GM21528 (cell line): ENCODE data around the gene RAB28.
A peak's percentile ranks its signal among the peaks of the same experiment; 100 is the strongest.

Experiments used
- ATAC-seq: cut with Tn5 transposase; IDR thresholded peaks from one replicate; pipeline ENCODE4 v1.9.1; 2021; ENCODE audit warnings: mild to moderate bottlenecking, moderate library complexity; ENCODE audit not compliant: unreplicated experiment, low FRiP score

Gene RAB28

GRCh38 chr4:13511101-13511500, 27.0 kb upstream of the RAB28 start:
- no peak for ATAC-seq

DNA sequence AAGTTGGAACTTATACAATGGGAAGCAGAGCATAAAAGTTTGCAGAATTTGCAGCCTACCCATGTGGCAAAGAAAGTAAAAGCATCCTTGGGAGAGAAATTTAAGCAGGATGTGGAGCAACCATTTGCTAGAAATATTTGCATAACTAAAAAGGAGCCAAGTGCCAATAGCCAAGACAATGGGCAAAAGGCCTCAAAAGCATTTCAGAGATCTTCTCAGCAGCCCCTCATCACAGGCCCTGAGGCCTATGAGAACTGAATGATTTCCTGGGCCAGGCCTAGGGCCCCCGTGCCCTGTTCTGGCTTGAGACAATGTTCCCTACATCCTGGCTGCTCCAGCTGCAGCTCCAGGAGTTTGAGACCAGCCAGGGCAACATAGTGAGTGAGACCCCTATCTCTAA, 25.3 kb upstream of the RAB28 start:
- ATAC-seq: no peak

- ATAC-seq: no peak
These were observed 20.2 kb upstream of the RAB28 start for GRCh38 chr4:13504374-13504773.

GRCh38 chr4:13498469-13498868, 14.3 kb upstream of the RAB28 start:
- ATAC-seq: no peak

- no peak for ATAC-seq
These were observed 12.5 kb upstream of the RAB28 start for GRCh38 chr4:13496605-13497004.

DNA sequence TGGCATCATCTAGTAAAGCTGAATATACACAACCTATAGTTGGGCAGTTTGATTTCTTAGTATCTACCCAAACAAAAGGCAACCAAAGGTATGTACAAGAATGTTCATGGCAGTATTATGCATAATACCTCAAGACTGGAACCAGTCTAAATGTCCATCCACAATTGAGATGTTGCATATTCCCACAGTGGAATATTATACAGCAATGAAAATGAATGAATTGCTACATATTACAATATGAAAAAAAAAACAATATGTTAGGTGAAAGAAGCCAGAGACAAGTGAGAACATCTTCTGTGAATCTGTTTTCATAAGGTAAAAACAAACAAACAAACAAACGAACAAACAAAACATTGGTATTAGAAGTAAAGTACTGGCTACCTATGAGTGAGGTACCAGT, 11.6 kb upstream of the RAB28 start:
- no peak for ATAC-seq

- ATAC-seq: no peak
These were observed 9.7 kb upstream of the RAB28 start for GRCh38 chr4:13493793-13494192.

DNA sequence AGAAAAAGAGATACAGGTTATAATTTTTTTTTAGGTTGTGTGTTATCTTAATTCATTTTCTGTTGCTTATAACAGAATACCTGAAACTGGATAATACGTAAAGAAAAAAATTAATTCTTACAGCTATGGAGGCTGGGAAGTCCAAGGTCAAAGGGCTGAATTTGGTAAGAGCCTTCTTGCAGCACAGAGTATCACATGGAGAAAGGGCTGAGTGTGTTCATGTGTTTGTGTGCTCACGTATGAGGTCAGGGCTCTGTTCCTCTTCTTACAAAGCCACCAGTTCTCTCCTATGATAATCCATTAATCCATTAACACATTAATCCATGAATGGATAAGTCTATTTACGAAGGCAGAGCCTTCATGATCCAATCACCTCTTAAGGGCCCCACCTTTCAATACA, 8.6 kb upstream of the RAB28 start:
- no peak for ATAC-seq

DNA sequence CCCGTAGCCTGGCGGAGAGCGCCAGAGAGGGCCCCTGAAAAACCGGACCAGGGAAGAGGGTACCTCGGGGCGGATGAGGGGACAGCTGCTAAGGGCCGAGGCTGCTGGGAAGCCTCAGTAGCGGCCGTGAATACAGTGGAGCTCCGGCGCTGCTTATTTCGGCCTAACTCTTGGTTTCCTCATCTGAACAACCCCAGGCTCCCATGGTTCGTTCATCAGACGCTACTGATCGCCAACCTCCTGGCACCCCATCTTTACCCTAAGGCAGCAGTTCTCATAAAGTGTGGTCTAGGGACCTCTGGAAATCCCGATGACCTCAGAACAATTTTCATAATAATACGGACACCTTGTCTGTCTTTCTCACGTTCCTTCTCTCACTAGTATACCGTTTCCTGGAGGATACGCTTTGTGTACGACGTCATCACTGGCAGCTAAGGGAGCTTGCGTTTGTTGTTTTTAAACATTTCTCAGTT, 645 bp upstream of the RAB28 start:
- peak; percentile 42 for ATAC-seq

DNA sequence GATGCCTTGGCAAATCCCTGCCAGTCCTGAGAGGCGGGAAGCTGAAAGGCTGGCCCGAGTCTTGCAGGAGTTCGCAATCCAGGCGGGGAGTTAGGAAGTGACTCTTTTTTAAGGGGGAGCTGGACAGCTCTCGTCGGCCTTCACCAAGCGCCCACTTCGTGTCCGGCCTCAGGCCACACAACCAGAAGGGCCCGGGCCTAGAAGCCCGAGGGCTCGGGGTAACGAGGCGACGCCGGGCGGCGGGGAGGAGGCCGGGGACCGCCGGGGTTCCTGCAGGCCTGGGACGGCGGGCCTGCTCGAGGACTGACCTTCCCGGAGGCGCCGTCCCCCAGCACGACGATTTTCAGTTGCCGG, 395 bp downstream of the RAB28 start:
- ATAC-seq: peak; percentile 34

GRCh38 chr4:13483136-13483767, 888 bp downstream of the RAB28 start:
- peak; percentile 3 for ATAC-seq

DNA sequence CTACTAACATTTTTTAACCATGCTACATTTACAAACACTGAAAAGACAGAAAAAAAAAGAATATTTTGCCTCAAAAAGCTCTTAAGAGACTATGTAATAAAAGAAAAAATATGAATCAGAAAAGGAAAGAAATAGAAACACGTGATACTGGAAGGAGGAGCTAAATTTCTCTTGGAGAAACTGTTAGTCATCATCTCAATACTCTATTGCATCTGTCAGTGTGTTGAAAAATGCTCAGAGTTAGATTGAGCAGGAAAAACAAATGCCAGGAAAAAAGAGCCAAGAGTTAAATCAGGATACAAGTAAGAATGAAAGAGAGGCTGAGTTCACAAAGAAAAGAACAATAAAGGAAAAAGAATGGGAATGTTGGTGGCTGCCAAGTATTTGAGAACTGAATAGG, 2.6 kb downstream of the RAB28 start:
- ATAC-seq: no peak

DNA sequence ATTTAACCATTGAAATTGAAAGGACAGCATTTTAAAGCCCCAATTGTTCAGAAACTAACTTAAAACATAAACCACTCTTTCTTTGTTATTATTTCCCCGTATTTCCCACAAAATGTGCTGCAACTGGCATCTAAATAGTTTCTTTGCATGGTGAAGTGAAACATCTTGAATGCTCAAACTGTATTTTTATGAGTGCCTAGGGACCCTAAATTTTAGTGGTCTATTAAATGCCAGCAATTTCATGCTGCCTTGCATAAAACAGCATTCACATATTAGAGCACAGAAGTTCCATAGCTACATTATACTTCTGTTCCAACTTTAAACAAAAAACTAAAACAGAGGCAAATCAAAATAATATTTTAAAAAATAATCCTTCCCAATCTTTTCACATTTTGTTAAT, 5.4 kb downstream of the RAB28 start:
- no peak for ATAC-seq

- no peak for ATAC-seq
These were observed 6.0 kb downstream of the RAB28 start for GRCh38 chr4:13478131-13478530.

DNA sequence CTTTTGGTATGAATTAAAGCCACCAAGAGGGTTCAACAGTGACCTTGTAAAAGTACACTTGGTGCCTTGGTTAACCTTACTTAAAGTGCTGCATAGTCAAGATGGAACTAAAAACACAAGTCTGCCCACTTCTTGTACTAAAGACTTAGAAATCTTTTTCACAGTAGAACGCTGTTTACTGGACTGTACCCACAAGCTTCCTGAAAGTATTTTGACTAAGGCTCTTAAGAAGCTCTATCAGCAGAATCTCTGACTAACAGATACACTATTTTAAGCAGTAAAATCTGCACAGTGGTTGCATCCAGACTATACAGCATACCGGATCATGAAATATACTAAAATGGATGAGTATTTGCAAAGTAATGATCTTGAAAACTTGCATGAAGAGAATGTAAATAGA, 7.2 kb downstream of the RAB28 start:
- no peak for ATAC-seq

DNA sequence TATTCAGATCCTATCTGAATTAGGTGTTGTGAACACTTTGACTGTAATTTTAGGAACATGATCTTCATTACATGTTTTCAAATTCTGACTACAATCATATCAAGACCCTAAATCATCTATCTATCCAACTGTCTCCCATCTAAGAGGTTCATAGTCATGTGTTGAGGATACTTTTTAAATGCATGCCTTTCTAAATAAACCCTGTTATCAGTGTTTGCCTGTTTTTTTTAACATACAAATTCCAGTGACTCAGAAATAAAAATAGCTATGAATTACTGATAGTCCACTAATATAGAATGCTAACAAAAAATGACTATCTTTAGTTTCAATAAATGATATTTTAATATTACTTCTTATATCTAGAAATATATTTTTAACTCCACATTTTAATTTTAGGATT, 8.0 kb downstream of the RAB28 start:
- no peak for ATAC-seq

DNA sequence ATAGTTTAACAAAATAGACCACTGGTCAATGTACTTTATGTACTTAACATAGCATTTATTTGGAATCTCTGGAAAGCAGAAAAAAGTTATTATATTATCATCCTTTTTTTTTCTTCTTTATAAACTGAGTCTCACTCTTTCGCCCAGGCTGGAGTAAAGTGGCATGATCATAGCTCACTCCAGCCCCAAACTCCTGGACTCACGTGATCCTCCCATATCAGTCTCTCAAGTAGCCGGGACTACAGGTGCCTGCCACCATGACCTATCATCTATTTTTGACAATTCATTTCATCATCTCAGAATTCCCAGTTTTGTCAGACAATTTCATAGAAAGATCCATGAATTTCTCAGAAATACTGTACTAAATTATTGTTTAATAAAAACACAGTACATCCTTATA, 12.7 kb downstream of the RAB28 start:
- no peak for ATAC-seq

DNA sequence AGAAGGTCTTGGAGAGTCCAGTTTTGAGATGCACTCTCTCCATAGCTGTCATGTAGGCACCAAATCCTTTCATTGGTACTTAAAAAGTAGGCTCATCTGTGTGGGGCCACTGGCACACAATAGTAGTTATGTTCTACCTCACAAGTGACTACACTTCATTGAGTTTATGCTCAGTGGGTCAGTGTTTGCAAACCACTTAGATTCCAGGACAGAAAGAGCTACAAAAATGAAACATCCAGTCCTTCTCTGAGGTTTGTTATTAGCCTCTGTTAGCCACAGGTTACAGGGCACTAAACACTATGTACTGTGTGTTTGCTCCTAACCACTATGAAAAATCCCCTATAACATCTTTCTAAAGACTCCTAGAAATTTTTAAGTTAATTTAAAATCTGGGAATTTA, 13.8 kb downstream of the RAB28 start:
- ATAC-seq: no peak

DNA sequence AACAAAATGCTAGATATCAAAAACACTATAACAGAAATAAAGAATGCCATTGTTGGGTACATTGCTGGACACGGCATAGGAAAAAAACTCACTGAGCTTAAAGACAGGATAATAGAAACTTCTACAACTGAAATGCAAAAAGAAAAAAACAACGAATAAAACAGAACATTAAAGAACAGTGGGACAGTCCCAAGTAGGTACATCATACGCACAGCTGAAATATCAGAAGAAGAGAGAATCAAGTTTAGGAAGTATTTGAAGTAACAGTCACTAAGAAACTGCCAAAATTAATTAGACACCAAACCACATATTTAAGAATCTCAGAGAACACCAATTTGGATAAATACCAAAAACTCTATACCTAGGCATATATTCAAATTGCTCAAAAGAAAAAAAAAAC, 19.2 kb downstream of the RAB28 start:
- ATAC-seq: no peak

- ATAC-seq: no peak
These were observed 19.6 kb downstream of the RAB28 start for GRCh38 chr4:13464543-13464942.

- no peak for ATAC-seq
These were observed 22.8 kb downstream of the RAB28 start for GRCh38 chr4:13461191-13461905.

DNA sequence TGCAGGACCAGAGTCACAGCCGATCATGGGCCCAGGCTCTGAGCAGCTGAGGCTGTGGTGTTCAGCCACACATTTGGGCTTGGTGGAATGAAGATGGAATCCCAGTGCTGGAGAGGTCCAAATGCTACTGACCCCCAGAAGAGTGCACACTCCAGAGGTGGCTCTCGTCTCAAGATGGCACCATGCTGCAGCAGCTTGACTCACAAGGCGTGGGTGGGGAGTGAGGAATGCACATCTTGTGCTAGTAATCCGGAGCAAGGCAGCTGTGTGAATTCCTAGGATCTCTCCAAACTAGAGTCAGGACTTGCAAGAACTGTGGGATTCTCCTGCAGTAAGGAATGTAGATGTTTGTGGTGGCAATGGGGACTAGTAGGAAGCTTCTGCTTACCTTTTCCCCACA, 28.7 kb downstream of the RAB28 start:
- no peak for ATAC-seq
